GM19193 (cell line): Measurements from ENCODE around the gene KLHL34.

Experiments used
- POLR2A ChIP-seq: IDR thresholded peaks from 4 replicates; pipeline ENCODE4 v1.6.1; 2011; ENCODE audit not compliant: insufficient read depth, insufficient read length; ENCODE audit errors: extremely low read depth

KLHL34 gene

GRCh38 chrX:21658746-21659145 lies 616 bp upstream of the KLHL34 start:
- TF ChIP-seq POLR2A, result no peak

GRCh38 chrX:21657318-21658151 lies 595 bp downstream of the KLHL34 start:
- TF ChIP-seq POLR2A, result no peak

- TF ChIP-seq POLR2A, result no peak
These were observed 1.4 kb downstream of the KLHL34 start for GRCh38 chrX:21656587-21657317.

GRCh38 chrX:21655901-21656586 lies 2.1 kb downstream of the KLHL34 start:
- TF ChIP-seq POLR2A, result no peak

- no peak for TF ChIP-seq POLR2A
These were observed 12.2 kb downstream of the KLHL34 start for GRCh38 chrX:21645886-21646285.

GRCh38 chrX:21645431-21645830 lies 12.7 kb downstream of the KLHL34 start:
- TF ChIP-seq POLR2A, result no peak

GRCh38 chrX:21639775-21640174 lies 18.4 kb downstream of the KLHL34 start:
- TF ChIP-seq POLR2A, result no peak

- TF ChIP-seq POLR2A, result no peak
These were observed 19.8 kb downstream of the KLHL34 start for GRCh38 chrX:21638311-21638710.

- no peak for TF ChIP-seq POLR2A
These were observed 26.1 kb downstream of the KLHL34 start for GRCh38 chrX:21632027-21632426.

- no peak for TF ChIP-seq POLR2A
These were observed 34.2 kb downstream of the KLHL34 start for GRCh38 chrX:21623778-21624501.

GRCh38 chrX:21620234-21620633 lies 37.9 kb downstream of the KLHL34 start:
- TF ChIP-seq POLR2A, result no peak

- TF ChIP-seq POLR2A, result no peak
These were observed 41.7 kb downstream of the KLHL34 start for GRCh38 chrX:21616386-21616785.

- TF ChIP-seq POLR2A, result no peak
These were observed 46.0 kb downstream of the KLHL34 start for GRCh38 chrX:21612154-21612553.

- no peak for TF ChIP-seq POLR2A
These were observed 48.0 kb downstream of the KLHL34 start for GRCh38 chrX:21610168-21610567.

GRCh38 chrX:21606002-21606401 lies 52.1 kb downstream of the KLHL34 start:
- no peak for TF ChIP-seq POLR2A
